Astrocyte of the spinal cord (primary cell): ENCODE data around the gene PAMR1.

Experiments
- DNase-seq: peaks from one replicate; pipeline ENCODE4 v3.0.0; 2011; ENCODE audit warnings: low read depth, low spot score
- H3K4me3 ChIP-seq: 2 replicates; pipeline ENCODE4 v1.5.1; 2011; ENCODE audit warnings: low read depth, mild to moderate bottlenecking, low read length, moderate library complexity
- CTCF ChIP-seq: IDR thresholded peaks from 2 replicates; pipeline ENCODE4 v1.5.1; 2012; ENCODE audit warnings: low read depth, mild to moderate bottlenecking, low read length, inconsistent platforms
- in situ Hi-C: cut with HindIII; loops from 2 replicates; pipeline ENCODE4 v1.10.0; 2017; ENCODE audit warnings: low sequenced_read_pairs

PAMR1 gene

GRCh38 chr11:35394941-35395340 lies 130.5 kb downstream of the PAMR1 start:
- in situ Hi-C loops: no loop called here
- H3K4me3 ChIP-seq: no peak overlapping the region
- no peak for TF ChIP-seq CTCF
- DNase-seq: no peak

- no peak for DNase-seq
- H3K4me3 ChIP-seq: no peak overlapping the region
- no peak for TF ChIP-seq CTCF
- in situ Hi-C loops: no loop called here
These were observed 132.3 kb downstream of the PAMR1 start for GRCh38 chr11:35393098-35393497.

GRCh38 chr11:35391922-35392688 lies 133.3 kb downstream of the PAMR1 start:
- H3K4me3 ChIP-seq: no peak overlapping the region
- TF ChIP-seq CTCF: peak; percentile 87
- in situ Hi-C loops: no loop called here
- DNase-seq: peak; percentile 76

- DNase-seq: peak; percentile 70
- TF ChIP-seq CTCF: no peak
- no peak overlapping the region for H3K4me3 ChIP-seq
- in situ Hi-C loops: no loop called here
These were observed 134.4 kb downstream of the PAMR1 start for GRCh38 chr11:35390737-35391682.

GRCh38 chr11:35389897-35390465 lies 135.4 kb downstream of the PAMR1 start:
- no peak for TF ChIP-seq CTCF
- no peak overlapping the region for H3K4me3 ChIP-seq
- no peak for DNase-seq
- in situ Hi-C loops: no loop called here

GRCh38 chr11:35389112-35389511 lies 136.3 kb downstream of the PAMR1 start:
- in situ Hi-C loops: no loop called here
- no peak for DNase-seq
- H3K4me3 ChIP-seq: no peak overlapping the region
- no peak for TF ChIP-seq CTCF
